K562 (cell line): ENCODE measurements around the gene ZMIZ1. TPM values are rescaled to one million over a fixed set of nuclear protein-coding genes. Genes with fewer than 3 reads are reported as not detected.

Experiments used
- CBX5 ChIP-seq: IDR thresholded peaks from 2 replicates; pipeline ENCODE4 v1.6.1; 2014; ENCODE audit warnings: low read depth, borderline replicate concordance
- CHD4 ChIP-seq: fragments of 200-600 bp; sonication (generic); IDR thresholded peaks from 3 replicates; pipeline ENCODE4 v1.6.1; 2012; ENCODE audit warnings: low read depth, mild to moderate bottlenecking, mixed read lengths, low read length, inconsistent platforms; ENCODE audit not compliant: insufficient read depth, insufficient replicate concordance, poor library complexity, severe bottlenecking
- GABPB2 ChIP-seq: fragments of 250-450 bp; sonication (Bioruptor Pico); conservative IDR thresholded peaks from 2 replicates; pipeline ENCODE4 v1.5.1; 2021; ENCODE audit warnings: mild to moderate bottlenecking
- MEF2A ChIP-seq: IDR thresholded peaks from 2 replicates; pipeline ENCODE4 v1.6.1; 2011; ENCODE audit warnings: low read depth, mild to moderate bottlenecking, low read length, moderate library complexity; ENCODE audit not compliant: control insufficient read depth
- PHF8 ChIP-seq: fragments of 200-600 bp; sonication (generic); IDR thresholded peaks from 2 replicates; pipeline ENCODE4 v1.6.1; 2012; ENCODE audit warnings: mixed run types, mild to moderate bottlenecking, inconsistent platforms, low read length, moderate library complexity, borderline replicate concordance
- ZC3H4 ChIP-seq: sonication (generic); formaldehyde crosslinking; IDR thresholded peaks from 2 replicates; pipeline ENCODE4 v1.9.0; 2021; ENCODE audit warnings: missing genetic modification reagents, borderline replicate concordance
- polyA plus RNA-seq, 8 experiments: library from polyadenylated mRNA; depleted of rRNA in 4 of 8; stranded (reverse) in 5 of 8; unstranded in 3 of 8; fragments of >200 nt; fragmentation: Nextera tagmentation in 2 of 8; fragmentation: Illumina TruSeq in 1 of 8; extraction: Ambion mirVana in 2 of 8; extraction: Trizol in 1 of 8; gene quantifications; 2 replicates each; pipeline versions ENCODE4 v1.2.1 to v1.2.3, GENCODE V29; 2011 to 2014; ENCODE audit warnings: inconsistent platforms in 1 of 8, missing spikeins in 1 of 8
- total RNA-seq, 7 experiments: library from RNA; depleted of rRNA in 6 of 7; stranded (reverse); fragments of >200 nt in 6 of 7; fragmentation: Illumina TruSeq in 2 of 7; extraction: Trizol in 2 of 7; gene quantifications; 2 replicates each; pipeline versions ENCODE4 v1.2.1 to v1.2.3, GENCODE V29; 2011 to 2021; ENCODE audit warnings: low replicate concordance in 1 of 7
- TF ChIP-seq, protein P1 (sequence below): fragments of 200-600 bp; sonication (generic); IDR thresholded peaks from one replicate; pipeline ENCODE4 v1.6.1; 2012; ENCODE audit warnings: mild to moderate bottlenecking, low read depth, low read length, inconsistent platforms
- TF ChIP-seq, protein P2 (sequence below): fragments of 450-650 bp; IDR thresholded peaks from 2 replicates; pipeline ENCODE4 v1.6.1; 2016; ENCODE audit warnings: antibody characterized with exemption
- TF ChIP-seq, protein P3 (sequence below): fragments of 450-650 bp; conservative IDR thresholded peaks from 2 replicates; pipeline ENCODE4 v1.6.1; 2016; ENCODE audit warnings: missing genetic modification characterization, low read depth, mild to moderate bottlenecking, missing compliant biosample characterization, moderate library complexity

ZMIZ1 gene
- total and polyA plus RNA-seq, 9 of the 15 experiments (the other 6 are each of a cell fraction or from before 2014, with no cell fraction given): 1.0 to 37.3 (median 4.3) TPM

DNA sequence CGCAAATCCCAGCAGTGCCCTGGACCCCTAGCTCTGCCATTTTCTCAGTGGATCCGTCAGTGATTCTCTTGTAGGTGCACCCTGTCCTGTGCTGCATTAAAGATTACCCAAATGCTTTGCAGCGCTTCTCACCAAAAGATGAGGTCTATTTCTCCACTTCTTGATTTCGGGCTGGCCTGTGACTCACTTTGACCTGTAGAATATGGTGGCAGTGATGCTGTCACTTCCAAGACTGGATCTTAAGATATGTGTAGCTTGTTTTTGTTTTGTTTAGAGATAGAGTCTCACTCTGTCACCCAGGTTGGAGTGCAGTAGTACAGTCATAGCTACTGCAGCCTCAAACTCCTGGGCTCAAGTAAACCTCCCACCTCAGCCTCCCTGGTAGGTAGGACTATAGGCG is 37.0 kb upstream of the ZMIZ1 start (continued):
- TF ChIP-seq, protein P1, sequence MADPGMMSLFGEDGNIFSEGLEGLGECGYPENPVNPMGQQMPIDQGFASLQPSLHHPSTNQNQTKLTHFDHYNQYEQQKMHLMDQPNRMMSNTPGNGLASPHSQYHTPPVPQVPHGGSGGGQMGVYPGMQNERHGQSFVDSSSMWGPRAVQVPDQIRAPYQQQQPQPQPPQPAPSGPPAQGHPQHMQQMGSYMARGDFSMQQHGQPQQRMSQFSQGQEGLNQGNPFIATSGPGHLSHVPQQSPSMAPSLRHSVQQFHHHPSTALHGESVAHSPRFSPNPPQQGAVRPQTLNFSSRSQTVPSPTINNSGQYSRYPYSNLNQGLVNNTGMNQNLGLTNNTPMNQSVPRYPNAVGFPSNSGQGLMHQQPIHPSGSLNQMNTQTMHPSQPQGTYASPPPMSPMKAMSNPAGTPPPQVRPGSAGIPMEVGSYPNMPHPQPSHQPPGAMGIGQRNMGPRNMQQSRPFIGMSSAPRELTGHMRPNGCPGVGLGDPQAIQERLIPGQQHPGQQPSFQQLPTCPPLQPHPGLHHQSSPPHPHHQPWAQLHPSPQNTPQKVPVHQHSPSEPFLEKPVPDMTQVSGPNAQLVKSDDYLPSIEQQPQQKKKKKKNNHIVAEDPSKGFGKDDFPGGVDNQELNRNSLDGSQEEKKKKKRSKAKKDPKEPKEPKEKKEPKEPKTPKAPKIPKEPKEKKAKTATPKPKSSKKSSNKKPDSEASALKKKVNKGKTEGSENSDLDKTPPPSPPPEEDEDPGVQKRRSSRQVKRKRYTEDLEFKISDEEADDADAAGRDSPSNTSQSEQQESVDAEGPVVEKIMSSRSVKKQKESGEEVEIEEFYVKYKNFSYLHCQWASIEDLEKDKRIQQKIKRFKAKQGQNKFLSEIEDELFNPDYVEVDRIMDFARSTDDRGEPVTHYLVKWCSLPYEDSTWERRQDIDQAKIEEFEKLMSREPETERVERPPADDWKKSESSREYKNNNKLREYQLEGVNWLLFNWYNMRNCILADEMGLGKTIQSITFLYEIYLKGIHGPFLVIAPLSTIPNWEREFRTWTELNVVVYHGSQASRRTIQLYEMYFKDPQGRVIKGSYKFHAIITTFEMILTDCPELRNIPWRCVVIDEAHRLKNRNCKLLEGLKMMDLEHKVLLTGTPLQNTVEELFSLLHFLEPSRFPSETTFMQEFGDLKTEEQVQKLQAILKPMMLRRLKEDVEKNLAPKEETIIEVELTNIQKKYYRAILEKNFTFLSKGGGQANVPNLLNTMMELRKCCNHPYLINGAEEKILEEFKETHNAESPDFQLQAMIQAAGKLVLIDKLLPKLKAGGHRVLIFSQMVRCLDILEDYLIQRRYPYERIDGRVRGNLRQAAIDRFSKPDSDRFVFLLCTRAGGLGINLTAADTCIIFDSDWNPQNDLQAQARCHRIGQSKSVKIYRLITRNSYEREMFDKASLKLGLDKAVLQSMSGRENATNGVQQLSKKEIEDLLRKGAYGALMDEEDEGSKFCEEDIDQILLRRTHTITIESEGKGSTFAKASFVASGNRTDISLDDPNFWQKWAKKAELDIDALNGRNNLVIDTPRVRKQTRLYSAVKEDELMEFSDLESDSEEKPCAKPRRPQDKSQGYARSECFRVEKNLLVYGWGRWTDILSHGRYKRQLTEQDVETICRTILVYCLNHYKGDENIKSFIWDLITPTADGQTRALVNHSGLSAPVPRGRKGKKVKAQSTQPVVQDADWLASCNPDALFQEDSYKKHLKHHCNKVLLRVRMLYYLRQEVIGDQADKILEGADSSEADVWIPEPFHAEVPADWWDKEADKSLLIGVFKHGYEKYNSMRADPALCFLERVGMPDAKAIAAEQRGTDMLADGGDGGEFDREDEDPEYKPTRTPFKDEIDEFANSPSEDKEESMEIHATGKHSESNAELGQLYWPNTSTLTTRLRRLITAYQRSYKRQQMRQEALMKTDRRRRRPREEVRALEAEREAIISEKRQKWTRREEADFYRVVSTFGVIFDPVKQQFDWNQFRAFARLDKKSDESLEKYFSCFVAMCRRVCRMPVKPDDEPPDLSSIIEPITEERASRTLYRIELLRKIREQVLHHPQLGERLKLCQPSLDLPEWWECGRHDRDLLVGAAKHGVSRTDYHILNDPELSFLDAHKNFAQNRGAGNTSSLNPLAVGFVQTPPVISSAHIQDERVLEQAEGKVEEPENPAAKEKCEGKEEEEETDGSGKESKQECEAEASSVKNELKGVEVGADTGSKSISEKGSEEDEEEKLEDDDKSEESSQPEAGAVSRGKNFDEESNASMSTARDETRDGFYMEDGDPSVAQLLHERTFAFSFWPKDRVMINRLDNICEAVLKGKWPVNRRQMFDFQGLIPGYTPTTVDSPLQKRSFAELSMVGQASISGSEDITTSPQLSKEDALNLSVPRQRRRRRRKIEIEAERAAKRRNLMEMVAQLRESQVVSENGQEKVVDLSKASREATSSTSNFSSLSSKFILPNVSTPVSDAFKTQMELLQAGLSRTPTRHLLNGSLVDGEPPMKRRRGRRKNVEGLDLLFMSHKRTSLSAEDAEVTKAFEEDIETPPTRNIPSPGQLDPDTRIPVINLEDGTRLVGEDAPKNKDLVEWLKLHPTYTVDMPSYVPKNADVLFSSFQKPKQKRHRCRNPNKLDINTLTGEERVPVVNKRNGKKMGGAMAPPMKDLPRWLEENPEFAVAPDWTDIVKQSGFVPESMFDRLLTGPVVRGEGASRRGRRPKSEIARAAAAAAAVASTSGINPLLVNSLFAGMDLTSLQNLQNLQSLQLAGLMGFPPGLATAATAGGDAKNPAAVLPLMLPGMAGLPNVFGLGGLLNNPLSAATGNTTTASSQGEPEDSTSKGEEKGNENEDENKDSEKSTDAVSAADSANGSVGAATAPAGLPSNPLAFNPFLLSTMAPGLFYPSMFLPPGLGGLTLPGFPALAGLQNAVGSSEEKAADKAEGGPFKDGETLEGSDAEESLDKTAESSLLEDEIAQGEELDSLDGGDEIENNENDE: no peak
- TF ChIP-seq GABPB2: no peak
- no peak for TF ChIP-seq CBX5
- no peak for TF ChIP-seq CHD4
- TF ChIP-seq, protein P2, sequence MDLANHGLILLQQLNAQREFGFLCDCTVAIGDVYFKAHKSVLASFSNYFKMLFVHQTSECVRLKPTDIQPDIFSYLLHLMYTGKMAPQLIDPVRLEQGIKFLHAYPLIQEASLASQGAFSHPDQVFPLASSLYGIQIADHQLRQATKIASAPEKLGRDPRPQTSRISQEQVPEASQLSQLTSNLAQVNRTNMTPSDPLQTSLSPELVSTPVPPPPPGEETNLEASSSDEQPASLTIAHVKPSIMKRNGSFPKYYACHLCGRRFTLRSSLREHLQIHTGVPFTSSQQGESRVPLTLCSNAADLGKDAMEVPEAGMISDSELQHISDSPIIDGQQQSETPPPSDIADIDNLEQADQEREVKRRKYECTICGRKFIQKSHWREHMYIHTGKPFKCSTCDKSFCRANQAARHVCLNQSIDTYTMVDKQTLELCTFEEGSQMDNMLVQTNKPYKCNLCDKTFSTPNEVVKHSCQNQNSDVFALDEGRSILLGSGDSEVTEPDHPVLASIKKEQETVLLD: no peak
- no peak for TF ChIP-seq MEF2A
- TF ChIP-seq ZC3H4 (CRISPR knock-in tag): no peak
- TF ChIP-seq PHF8: no peak
- TF ChIP-seq, protein P3, sequence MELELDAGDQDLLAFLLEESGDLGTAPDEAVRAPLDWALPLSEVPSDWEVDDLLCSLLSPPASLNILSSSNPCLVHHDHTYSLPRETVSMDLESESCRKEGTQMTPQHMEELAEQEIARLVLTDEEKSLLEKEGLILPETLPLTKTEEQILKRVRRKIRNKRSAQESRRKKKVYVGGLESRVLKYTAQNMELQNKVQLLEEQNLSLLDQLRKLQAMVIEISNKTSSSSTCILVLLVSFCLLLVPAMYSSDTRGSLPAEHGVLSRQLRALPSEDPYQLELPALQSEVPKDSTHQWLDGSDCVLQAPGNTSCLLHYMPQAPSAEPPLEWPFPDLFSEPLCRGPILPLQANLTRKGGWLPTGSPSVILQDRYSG: no peak
